ENCODE measurements around the gene SLC6A11. TPM values are rescaled to one million over a fixed set of nuclear protein-coding genes. Genes with fewer than 3 reads are reported as not detected.

The SLC6A11 gene
- total and polyA plus RNA-seq, 12 donors: 0.05 TPM; not detected in 11

DNA sequence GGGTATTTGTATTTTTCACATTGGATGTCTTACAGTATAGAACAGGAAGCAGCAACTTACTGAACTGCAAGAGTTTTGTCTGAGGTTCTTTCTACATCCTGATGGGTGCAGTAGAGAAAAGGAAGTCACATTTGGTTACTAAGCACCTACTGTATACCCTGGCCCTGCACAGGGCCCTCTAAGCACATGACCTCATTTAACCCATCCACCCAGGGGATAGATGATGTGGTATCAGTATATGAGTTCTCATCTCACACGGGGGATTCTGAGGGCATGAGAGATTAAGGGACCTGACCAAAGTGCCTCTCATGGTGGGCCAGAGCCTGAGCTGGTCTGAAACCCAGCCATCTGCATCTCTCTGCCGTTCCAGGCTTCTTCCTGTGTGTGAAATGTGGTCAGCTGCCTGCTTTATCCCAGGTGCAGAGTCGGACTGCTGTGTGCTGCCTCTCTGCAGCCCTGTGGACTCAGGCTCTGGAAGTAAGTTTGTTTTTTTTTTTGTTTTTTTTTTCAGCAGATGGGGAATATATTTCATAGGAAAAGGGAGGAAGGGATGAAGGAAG is 17.9 kb downstream of the SLC6A11 start:
- intact Hi-C loops (cut with DNase I): no loop called here
- no peaks in the 10 kb centered on the region for H3K4me1 ChIP-seq
- peaks cover 0 to 48% (median 26%) of the 10 kb centered on the region in 7 donors for H3K27me3 ChIP-seq
- H3K36me3 ChIP-seq: no peaks in the 10 kb centered on the region
- no peak for ATAC-seq
- no peaks in the 10 kb centered on the region for H3K9me3 ChIP-seq
- DNase-seq: no peak
- TF ChIP-seq, protein P1, sequence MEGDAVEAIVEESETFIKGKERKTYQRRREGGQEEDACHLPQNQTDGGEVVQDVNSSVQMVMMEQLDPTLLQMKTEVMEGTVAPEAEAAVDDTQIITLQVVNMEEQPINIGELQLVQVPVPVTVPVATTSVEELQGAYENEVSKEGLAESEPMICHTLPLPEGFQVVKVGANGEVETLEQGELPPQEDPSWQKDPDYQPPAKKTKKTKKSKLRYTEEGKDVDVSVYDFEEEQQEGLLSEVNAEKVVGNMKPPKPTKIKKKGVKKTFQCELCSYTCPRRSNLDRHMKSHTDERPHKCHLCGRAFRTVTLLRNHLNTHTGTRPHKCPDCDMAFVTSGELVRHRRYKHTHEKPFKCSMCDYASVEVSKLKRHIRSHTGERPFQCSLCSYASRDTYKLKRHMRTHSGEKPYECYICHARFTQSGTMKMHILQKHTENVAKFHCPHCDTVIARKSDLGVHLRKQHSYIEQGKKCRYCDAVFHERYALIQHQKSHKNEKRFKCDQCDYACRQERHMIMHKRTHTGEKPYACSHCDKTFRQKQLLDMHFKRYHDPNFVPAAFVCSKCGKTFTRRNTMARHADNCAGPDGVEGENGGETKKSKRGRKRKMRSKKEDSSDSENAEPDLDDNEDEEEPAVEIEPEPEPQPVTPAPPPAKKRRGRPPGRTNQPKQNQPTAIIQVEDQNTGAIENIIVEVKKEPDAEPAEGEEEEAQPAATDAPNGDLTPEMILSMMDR (IDR thresholded peaks at IDR 0.05): no peak
- H3K4me3 ChIP-seq: no peak overlapping the region
- 60 to 62% methylated on average over 3 of the region's 3 CpGs for WGBS, 2 donors
- H3K27ac ChIP-seq: no peak overlapping the region

DNA sequence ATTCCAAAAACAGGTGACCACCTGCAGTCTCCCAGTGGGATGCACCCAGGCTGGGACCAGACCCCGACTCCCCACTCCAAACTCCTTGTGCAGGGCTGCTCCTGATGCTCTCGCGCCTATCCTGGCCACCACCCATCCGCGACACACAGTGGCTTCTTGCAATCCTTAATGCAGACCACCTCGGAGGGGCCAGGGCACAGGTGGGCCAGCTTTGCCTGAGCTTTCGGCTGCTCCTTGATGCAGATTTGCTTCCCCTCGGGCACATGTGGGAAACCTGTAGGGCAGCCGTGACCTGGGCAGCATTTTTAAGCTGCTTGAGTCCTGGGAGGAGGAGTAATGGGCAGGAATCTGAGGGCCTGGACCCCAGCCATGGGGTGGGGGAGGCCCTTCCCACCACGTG is 18.9 kb downstream of the SLC6A11 start:
- no peaks in the 10 kb centered on the region for H3K4me1 ChIP-seq
- H3K9me3 ChIP-seq: no peaks in the 10 kb centered on the region
- no peak overlapping the region for H3K4me3 ChIP-seq
- DNase-seq (no peak), ATAC-seq (no peak)
- intact Hi-C loops (cut with DNase I): no loop called here
- no peak overlapping the region for H3K27ac ChIP-seq
- no peaks in the 10 kb centered on the region for H3K36me3 ChIP-seq
- TF ChIP-seq, protein P1 (IDR thresholded peaks at IDR 0.05): no peak
- WGBS, 2 donors: 71 to 78% methylated on average over 10 of the region's 10 CpGs
- H3K27me3 ChIP-seq: peaks cover 0 to 59% (median 34%) of the 10 kb centered on the region in 7 donors

DNA sequence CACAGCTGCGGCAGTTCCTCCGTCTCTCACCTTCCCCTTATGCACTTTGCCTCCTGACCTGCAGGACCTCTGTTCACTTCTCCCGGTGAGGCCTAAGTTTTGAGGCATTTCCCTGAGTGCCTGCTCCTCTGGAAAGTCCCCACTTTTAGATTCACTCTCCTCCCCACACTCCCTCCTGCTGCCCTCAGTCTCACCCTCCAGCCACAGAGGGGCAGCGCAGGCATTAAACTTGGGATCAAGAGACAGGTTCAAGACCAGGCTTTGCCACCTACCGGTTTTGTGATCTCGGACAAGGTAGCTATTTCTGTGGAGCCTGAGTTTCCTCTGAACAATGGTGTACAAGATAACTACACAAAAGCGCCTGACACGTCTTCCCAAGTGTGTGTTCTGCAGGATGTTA is 19.4 kb downstream of the SLC6A11 start:
- 61 to 66% methylated on average over 8 of the region's 8 CpGs for WGBS, 2 donors

DNA sequence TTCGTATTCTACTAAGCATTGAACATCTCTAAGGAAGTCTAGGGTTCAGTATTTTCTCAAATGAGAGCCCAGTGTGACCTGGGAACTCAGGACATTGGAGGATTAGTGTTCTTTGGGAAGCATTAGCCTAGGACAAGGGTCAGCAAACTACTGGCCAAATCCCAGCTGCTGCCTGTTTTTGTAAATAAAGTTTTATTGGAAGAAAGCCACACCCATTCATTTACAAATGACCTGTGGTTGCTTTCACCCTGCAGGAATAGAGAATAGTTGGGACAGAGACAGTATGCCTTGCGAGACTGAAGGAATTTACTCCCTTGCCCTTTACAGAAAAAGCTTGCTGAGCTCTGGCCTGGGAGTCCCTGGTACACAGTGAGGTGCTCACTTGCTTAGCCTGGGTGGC is 20.6 kb downstream of the SLC6A11 start:
- no peak for DNase-seq

More for the DNA sequence above, 19.4 kb downstream of the SLC6A11 start:
- no peak for DNase-seq
- Histone ChIP-seq H3K4me3 (no peak overlapping the region), H3K27ac (no peak overlapping the region), H3K9me3 (no peaks in the 10 kb centered on the region), H3K27me3 (peaks cover 0 to 58% (median 36%) of the 10 kb centered on the region in 7 donors), H3K36me3 (no peaks in the 10 kb centered on the region), H3K4me1 (no peaks in the 10 kb centered on the region)
- TF ChIP-seq, protein P1 (IDR thresholded peaks at IDR 0.05): no peak
- intact Hi-C loops (cut with DNase I): no loop called here
- ATAC-seq: no peak

More for the DNA sequence above, 20.6 kb downstream of the SLC6A11 start:
- H3K4me3 ChIP-seq: no peak overlapping the region
- 71 to 81% methylated on average over 2 of the region's 2 CpGs for whole genome bisulfite sequencing, 2 donors
- no peaks in the 10 kb centered on the region for H3K4me1 ChIP-seq
- intact Hi-C loops (cut with DNase I): no loop called here
- no peaks in the 10 kb centered on the region for H3K9me3 ChIP-seq
- TF ChIP-seq, protein P1 (IDR thresholded peaks at IDR 0.05): no peak
- no peak overlapping the region for H3K27ac ChIP-seq
- H3K27me3 ChIP-seq: peaks cover 0 to 65% (median 38%) of the 10 kb centered on the region in 7 donors
- ATAC-seq: no peak
- H3K36me3 ChIP-seq: no peaks in the 10 kb centered on the region
